ENCODE measurements around the gene CLIC3.

DNA sequence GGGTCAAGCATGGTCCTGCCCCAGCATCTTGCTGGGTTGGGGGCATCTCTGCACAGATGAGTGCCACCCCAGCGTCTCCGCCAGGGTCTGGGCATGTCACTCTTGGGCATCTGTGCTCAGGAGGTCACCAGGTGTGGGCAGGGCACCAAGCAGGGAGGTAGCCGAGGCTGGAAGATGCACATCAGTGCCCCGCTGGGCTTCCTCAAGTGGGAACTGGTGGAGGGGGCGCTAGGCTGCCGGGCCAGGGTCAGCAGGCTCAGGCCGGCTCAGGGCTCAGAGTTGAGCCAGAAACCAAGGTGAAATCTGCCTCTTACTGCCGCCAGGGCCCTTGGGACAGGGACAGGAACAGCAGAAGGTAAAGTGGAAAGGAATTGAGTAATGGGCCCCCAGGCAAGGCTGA, 39.6 kb upstream of the CLIC3 start:
- TF ChIP-seq, protein P1, sequence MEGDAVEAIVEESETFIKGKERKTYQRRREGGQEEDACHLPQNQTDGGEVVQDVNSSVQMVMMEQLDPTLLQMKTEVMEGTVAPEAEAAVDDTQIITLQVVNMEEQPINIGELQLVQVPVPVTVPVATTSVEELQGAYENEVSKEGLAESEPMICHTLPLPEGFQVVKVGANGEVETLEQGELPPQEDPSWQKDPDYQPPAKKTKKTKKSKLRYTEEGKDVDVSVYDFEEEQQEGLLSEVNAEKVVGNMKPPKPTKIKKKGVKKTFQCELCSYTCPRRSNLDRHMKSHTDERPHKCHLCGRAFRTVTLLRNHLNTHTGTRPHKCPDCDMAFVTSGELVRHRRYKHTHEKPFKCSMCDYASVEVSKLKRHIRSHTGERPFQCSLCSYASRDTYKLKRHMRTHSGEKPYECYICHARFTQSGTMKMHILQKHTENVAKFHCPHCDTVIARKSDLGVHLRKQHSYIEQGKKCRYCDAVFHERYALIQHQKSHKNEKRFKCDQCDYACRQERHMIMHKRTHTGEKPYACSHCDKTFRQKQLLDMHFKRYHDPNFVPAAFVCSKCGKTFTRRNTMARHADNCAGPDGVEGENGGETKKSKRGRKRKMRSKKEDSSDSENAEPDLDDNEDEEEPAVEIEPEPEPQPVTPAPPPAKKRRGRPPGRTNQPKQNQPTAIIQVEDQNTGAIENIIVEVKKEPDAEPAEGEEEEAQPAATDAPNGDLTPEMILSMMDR (IDR thresholded peaks at IDR 0.05): no peak
- no peak for TF ChIP-seq EZH2 (IDR thresholded peaks at IDR 0.05)
